ENCODE results near the gene GRIA4. TPM values are rescaled to one million over a fixed set of nuclear protein-coding genes. Genes with fewer than 3 reads are reported as not detected.
A peak's percentile ranks its signal among the peaks of the same experiment; 100 is the strongest.

The GRIA4 gene
- total RNA-seq, 1 experiment from 2014 or later = not detected

GRCh38 chr11:105834461-105834860, 224.6 kb downstream of the GRIA4 start:
- Histone ChIP-seq H3K9me2 (ENCODE audit: insufficient read depth) (no peaks in the 10 kb centered on the region), H4K20me1 (ENCODE audit: insufficient read depth) (no peaks in the 10 kb centered on the region), H3K79me2 (ENCODE audit: low read depth) (no peaks in the 10 kb centered on the region), H3K27me3 (ENCODE audit: insufficient read depth, low read depth) (no peaks in the 10 kb centered on the region), H3K36me3 (ENCODE audit: low read depth) (no peaks in the 10 kb centered on the region), H3K9me3 (ENCODE audit: insufficient read depth, low read depth) (no peaks in the 10 kb centered on the region), H3K4me1 (replicated peaks; ENCODE audit: insufficient read depth) (peaks cover 5% of the 10 kb centered on the region; the same call in 1 of the 2 replicates), H3K4me3 (no peak overlapping the region), H3F3A (ENCODE audit: insufficient read depth, low read depth) (no peaks in the 10 kb centered on the region), H3K4me2 (no peak overlapping the region), H2AFZ (no peak overlapping the region), H3K27ac (no peak overlapping the region)
- CTCF ChIA-PET = no interaction called here
- no peak for DNase-seq
- POLR2A ChIA-PET (ENCODE audit: unreplicated experiment) = no interaction called here
- intact Hi-C loops (cut with micrococcal nuclease; ENCODE audit: unreplicated experiment) = no loop called here
- BruUV-seq (replicated peaks) = no TSS peak
- TF ChIP-seq EZH2 (IDR thresholded peaks at IDR 0.05; ENCODE audit: low read depth) (no peak), CTCF (conservative IDR thresholded peaks at IDR 0.05) (no peak)

GRCh38 chr11:105838668-105839384, 229.0 kb downstream of the GRIA4 start:
- Histone ChIP-seq H3K4me3 (no peak overlapping the region), H3K79me2 (ENCODE audit: low read depth) (no peaks in the 10 kb centered on the region), H3K9me3 (ENCODE audit: insufficient read depth, low read depth) (peaks cover 5% of the 10 kb centered on the region; the same call in 1 of the 2 replicates), H2AFZ (no peak overlapping the region), H3K4me1 (replicated peaks; ENCODE audit: insufficient read depth) (peaks cover 5% of the 10 kb centered on the region; the same call in 1 of the 2 replicates), H4K20me1 (ENCODE audit: insufficient read depth) (no peaks in the 10 kb centered on the region), H3K9me2 (ENCODE audit: insufficient read depth) (no peaks in the 10 kb centered on the region), H3K4me2 (peak overlapping the region; percentile 10; the same call in 1 of the 2 replicates), H3F3A (ENCODE audit: insufficient read depth, low read depth) (no peaks in the 10 kb centered on the region), H3K27me3 (ENCODE audit: insufficient read depth, low read depth) (no peaks in the 10 kb centered on the region), H3K27ac (peak overlapping the region; percentile 21; the same call in 1 of the 2 replicates), H3K36me3 (ENCODE audit: low read depth) (no peaks in the 10 kb centered on the region)
- POLR2A ChIA-PET (ENCODE audit: unreplicated experiment) = interaction anchor here (0.5 kb wide), 1 partner anchor 32 kb away, joined by 12 read pairs; no protein-coding TSS in a partner anchor
- intact Hi-C loops (cut with micrococcal nuclease; ENCODE audit: unreplicated experiment) = no loop called here
- peak; percentile 13 to 72 for DNase-seq
- no TSS peak for BruUV-seq (replicated peaks)
- CTCF ChIA-PET = interaction anchor here (0.6 kb wide), 1 partner anchor 1676 kb away, joined by 4 read pairs; no protein-coding TSS in a partner anchor
- no peak for TF ChIP-seq CTCF (conservative IDR thresholded peaks at IDR 0.05)
- TF ChIP-seq EZH2 (IDR thresholded peaks at IDR 0.05; ENCODE audit: low read depth) = no peak

GRCh38 chr11:105840391-105840790, 230.5 kb downstream of the GRIA4 start:
- Histone ChIP-seq H2AFZ (no peak overlapping the region), H3K27me3 (ENCODE audit: insufficient read depth, low read depth) (no peaks in the 10 kb centered on the region), H3K4me2 (no peak overlapping the region), H3K4me1 (replicated peaks; ENCODE audit: insufficient read depth) (peaks cover 5% of the 10 kb centered on the region; the same call in 1 of the 2 replicates), H3K36me3 (ENCODE audit: low read depth) (no peaks in the 10 kb centered on the region), H3K79me2 (ENCODE audit: low read depth) (no peaks in the 10 kb centered on the region), H3K9me2 (ENCODE audit: insufficient read depth) (no peaks in the 10 kb centered on the region), H3F3A (ENCODE audit: insufficient read depth, low read depth) (no peaks in the 10 kb centered on the region), H3K27ac (no peak overlapping the region), H3K9me3 (ENCODE audit: insufficient read depth, low read depth) (peaks cover 5% of the 10 kb centered on the region; the same call in 1 of the 2 replicates), H3K4me3 (no peak overlapping the region), H4K20me1 (ENCODE audit: insufficient read depth) (no peaks in the 10 kb centered on the region)
- BruUV-seq (replicated peaks) = no TSS peak
- intact Hi-C loops (cut with micrococcal nuclease; ENCODE audit: unreplicated experiment) = no loop called here
- DNase-seq = no peak
- POLR2A ChIA-PET (ENCODE audit: unreplicated experiment) = no interaction called here
- TF ChIP-seq CTCF (conservative IDR thresholded peaks at IDR 0.05) = no peak
- no peak for TF ChIP-seq EZH2 (IDR thresholded peaks at IDR 0.05; ENCODE audit: low read depth)
- CTCF ChIA-PET = no interaction called here
